NCI-H1092 (cell line): Measurements from ENCODE around the gene MYZAP.

Experiments
- DNase-seq: peaks from one replicate; lab custom pipeline; 2025; lab: John Stamatoyannopoulos, UW

MYZAP gene

GRCh38 chr15:57591822-57592367, at the start of gene MYZAP:
Gene MYZAP, plus strand, starts transcription at chr15:57591904. Its CDS starts 131 bp downstream, at chr15:57592035.
- no peak for DNase-seq

GRCh38 chr15:57542505-57542817, 49.2 kb upstream of the MYZAP start:
- no peak for DNase-seq

- DNase-seq: no peak
Observed at GRCh38 chr15:57544848-57545480, 46.7 kb upstream of the MYZAP start.

- no peak for DNase-seq
Observed at GRCh38 chr15:57545995-57546394, 45.7 kb upstream of the MYZAP start.

- no peak for DNase-seq
Observed at GRCh38 chr15:57547243-57547755, 44.4 kb upstream of the MYZAP start.

- DNase-seq: no peak
Observed at GRCh38 chr15:57548351-57548750, 43.4 kb upstream of the MYZAP start.

- no peak for DNase-seq
Observed at GRCh38 chr15:57548835-57549234, 42.9 kb upstream of the MYZAP start.

- no peak for DNase-seq
Observed at GRCh38 chr15:57549935-57550334, 41.8 kb upstream of the MYZAP start.

GRCh38 chr15:57550640-57551039, 41.1 kb upstream of the MYZAP start:
- no peak for DNase-seq

- no peak for DNase-seq
Observed at GRCh38 chr15:57551715-57552677, 39.7 kb upstream of the MYZAP start.

- no peak for DNase-seq
Observed at GRCh38 chr15:57552678-57553334, 38.9 kb upstream of the MYZAP start.

- DNase-seq: no peak
Observed at GRCh38 chr15:57553526-57553925, 38.2 kb upstream of the MYZAP start.

- DNase-seq: peak; percentile 13
Observed at GRCh38 chr15:57554063-57554811, 37.5 kb upstream of the MYZAP start.

GRCh38 chr15:57554812-57555179, 36.9 kb upstream of the MYZAP start:
- DNase-seq: no peak

GRCh38 chr15:57555270-57555669, 36.4 kb upstream of the MYZAP start:
- DNase-seq: no peak

- DNase-seq: no peak
Observed at GRCh38 chr15:57556040-57556439, 35.7 kb upstream of the MYZAP start.

GRCh38 chr15:57557267-57557666, 34.4 kb upstream of the MYZAP start:
- no peak for DNase-seq

GRCh38 chr15:57557810-57558209, 33.9 kb upstream of the MYZAP start:
- no peak for DNase-seq

- DNase-seq: peak; percentile 10
Observed at GRCh38 chr15:57559875-57560274, 31.8 kb upstream of the MYZAP start.

- peak; percentile 30 for DNase-seq
Observed at GRCh38 chr15:57561041-57561711, 30.5 kb upstream of the MYZAP start.

- no peak for DNase-seq
Observed at GRCh38 chr15:57562196-57562769, 29.4 kb upstream of the MYZAP start.
